GM12878 (cell line): ENCODE measurements around the gene SLC9A8.

Experiments
- IKZF2 ChIP-seq, 2 experiments: fragments of 450-650 bp; IDR thresholded peaks; 2 replicates each; pipeline ENCODE4 v1.6.1; 2017; ENCODE audit warnings: mild to moderate bottlenecking in 2 of 2, moderate library complexity in 2 of 2
- NFYA ChIP-seq: IDR thresholded peaks from 2 replicates; pipeline ENCODE4 v1.6.1; 2011; ENCODE audit warnings: low read depth, mild to moderate bottlenecking, low read length, improper control_type of control experiment, borderline replicate concordance
- POLR2AphosphoS5 ChIP-seq: IDR thresholded peaks from 2 replicates; pipeline ENCODE4 v1.6.1; 2011; ENCODE audit warnings: mild to moderate bottlenecking, low read length, inconsistent platforms
- TF ChIP-seq, protein P1 (sequence below), 3 experiments: IDR thresholded peaks in 2 of 3; conservative IDR thresholded peaks in 1 of 3; 2 replicates each; pipeline ENCODE4 v1.5.1; 2011; ENCODE audit warnings: low read depth in 3 of 3, low read length in 3 of 3, mild to moderate bottlenecking in 3 of 3, control low read depth in 2 of 3, moderate library complexity in 2 of 3, inconsistent platforms in 1 of 3, mixed read lengths in 1 of 3; ENCODE audit not compliant: control insufficient read depth in 2 of 3, insufficient read depth in 1 of 3; ENCODE audit errors: extremely low read depth in 1 of 3
- TF ChIP-seq, protein P2 (sequence below): fragments of 450-650 bp; IDR thresholded peaks from 2 replicates; pipeline ENCODE4 v1.6.1; 2017; ENCODE audit warnings: mild to moderate bottlenecking, low read depth, inconsistent platforms; ENCODE audit not compliant: poor library complexity, severe bottlenecking

DNA sequence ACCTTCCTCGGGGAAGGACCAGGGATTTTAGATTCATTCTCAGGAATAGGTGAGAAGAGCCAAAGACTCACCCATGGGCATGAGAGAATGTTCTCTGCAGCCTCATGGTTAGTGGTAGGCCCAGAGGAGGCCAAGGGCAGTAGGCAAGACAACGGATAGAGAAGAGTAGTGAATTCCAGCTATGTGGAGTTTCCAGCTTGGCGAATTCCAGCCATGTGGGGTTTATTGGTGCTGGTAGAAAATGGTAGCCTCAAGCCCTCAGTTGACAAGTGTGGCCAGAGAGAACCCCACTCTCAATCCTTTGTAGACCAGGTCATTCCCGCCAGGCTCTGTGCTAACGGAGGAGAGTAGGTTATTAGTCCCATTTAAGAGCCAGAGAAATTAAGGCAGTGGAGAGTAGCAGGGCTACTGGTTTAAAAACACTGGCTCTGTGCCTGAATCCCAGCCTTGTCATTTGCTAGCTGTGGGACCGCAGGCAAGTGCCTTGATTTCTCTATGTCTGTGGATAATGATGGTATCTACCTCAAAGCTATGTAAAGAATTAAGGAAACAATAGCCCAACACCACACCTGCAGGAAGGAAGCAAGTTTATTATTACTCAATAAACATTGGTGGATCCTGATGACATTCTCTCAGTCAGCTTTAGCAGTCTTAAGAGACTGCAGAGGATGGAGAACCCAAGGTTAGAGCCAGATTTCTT, 2.0 kb upstream of the SLC9A8 start:
- TF ChIP-seq IKZF2 (IDR thresholded peaks at IDR 0.05) (no peak), POLR2AphosphoS5 (no peak), NFYA (no peak)
- TF ChIP-seq, protein P1, sequence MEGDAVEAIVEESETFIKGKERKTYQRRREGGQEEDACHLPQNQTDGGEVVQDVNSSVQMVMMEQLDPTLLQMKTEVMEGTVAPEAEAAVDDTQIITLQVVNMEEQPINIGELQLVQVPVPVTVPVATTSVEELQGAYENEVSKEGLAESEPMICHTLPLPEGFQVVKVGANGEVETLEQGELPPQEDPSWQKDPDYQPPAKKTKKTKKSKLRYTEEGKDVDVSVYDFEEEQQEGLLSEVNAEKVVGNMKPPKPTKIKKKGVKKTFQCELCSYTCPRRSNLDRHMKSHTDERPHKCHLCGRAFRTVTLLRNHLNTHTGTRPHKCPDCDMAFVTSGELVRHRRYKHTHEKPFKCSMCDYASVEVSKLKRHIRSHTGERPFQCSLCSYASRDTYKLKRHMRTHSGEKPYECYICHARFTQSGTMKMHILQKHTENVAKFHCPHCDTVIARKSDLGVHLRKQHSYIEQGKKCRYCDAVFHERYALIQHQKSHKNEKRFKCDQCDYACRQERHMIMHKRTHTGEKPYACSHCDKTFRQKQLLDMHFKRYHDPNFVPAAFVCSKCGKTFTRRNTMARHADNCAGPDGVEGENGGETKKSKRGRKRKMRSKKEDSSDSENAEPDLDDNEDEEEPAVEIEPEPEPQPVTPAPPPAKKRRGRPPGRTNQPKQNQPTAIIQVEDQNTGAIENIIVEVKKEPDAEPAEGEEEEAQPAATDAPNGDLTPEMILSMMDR (IDR thresholded peaks at IDR 0.05 in 2 of 3, conservative IDR thresholded peaks at IDR 0.05 in 1 of 3; ENCODE audit: control insufficient read depth in 2 of 3, extremely low read depth in 1 of 3, insufficient read depth in 1 of 3, low read depth in 3 of 3, low read length in 3 of 3): no peak
- TF ChIP-seq, protein P2, sequence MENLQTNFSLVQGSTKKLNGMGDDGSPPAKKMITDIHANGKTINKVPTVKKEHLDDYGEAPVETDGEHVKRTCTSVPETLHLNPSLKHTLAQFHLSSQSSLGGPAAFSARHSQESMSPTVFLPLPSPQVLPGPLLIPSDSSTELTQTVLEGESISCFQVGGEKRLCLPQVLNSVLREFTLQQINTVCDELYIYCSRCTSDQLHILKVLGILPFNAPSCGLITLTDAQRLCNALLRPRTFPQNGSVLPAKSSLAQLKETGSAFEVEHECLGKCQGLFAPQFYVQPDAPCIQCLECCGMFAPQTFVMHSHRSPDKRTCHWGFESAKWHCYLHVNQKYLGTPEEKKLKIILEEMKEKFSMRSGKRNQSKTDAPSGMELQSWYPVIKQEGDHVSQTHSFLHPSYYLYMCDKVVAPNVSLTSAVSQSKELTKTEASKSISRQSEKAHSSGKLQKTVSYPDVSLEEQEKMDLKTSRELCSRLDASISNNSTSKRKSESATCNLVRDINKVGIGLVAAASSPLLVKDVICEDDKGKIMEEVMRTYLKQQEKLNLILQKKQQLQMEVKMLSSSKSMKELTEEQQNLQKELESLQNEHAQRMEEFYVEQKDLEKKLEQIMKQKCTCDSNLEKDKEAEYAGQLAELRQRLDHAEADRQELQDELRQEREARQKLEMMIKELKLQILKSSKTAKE: no peak
